ENCODE results near the gene MPZL1.

DNA sequence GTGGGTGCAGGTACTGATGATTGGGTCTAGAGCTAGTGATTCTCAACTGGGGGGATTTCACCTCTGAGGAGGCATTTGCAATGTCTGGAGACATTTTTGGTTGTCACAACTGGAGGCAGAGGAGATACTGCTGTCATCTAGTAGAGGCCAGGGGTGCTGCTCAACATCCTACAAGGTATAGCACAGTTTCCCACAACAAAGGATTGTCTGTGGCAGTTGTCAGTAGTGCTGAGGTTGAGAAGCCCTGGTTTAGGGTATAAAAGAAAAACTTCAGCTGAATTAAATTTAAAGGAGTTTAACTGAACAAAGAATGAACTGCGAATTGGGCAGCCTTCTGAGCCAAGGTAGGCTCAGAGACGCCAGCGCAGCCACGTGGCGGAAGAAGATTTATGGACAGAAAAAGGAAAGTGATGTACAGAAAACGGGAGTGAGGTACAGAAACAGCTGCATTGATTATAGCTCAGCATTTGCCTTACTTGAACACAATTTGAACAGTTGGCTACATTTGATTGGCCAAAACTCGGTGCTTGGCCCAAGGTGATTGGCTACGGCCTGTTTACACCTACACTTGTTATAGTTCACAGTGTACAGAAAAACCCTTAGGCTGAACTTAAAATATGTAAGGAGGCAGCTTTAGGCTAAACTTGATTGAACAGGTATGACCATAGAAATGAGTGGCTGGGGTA, 40.4 kb downstream of the MPZL1 start:
- TF ChIP-seq, protein P1, sequence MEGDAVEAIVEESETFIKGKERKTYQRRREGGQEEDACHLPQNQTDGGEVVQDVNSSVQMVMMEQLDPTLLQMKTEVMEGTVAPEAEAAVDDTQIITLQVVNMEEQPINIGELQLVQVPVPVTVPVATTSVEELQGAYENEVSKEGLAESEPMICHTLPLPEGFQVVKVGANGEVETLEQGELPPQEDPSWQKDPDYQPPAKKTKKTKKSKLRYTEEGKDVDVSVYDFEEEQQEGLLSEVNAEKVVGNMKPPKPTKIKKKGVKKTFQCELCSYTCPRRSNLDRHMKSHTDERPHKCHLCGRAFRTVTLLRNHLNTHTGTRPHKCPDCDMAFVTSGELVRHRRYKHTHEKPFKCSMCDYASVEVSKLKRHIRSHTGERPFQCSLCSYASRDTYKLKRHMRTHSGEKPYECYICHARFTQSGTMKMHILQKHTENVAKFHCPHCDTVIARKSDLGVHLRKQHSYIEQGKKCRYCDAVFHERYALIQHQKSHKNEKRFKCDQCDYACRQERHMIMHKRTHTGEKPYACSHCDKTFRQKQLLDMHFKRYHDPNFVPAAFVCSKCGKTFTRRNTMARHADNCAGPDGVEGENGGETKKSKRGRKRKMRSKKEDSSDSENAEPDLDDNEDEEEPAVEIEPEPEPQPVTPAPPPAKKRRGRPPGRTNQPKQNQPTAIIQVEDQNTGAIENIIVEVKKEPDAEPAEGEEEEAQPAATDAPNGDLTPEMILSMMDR (IDR thresholded peaks at IDR 0.05; ENCODE audit: extremely low read depth in 1 of 2, insufficient read depth in 1 of 2, low read depth in 1 of 2, low read length in 2 of 2) = no peak
- TF ChIP-seq GATA2 (IDR thresholded peaks at IDR 0.05; ENCODE audit: insufficient read depth, insufficient read length, low read depth, low read length) = no peak
- TF ChIP-seq POLR2A (IDR thresholded peaks at IDR 0.05; ENCODE audit: low read depth, low read length) = no peak
- TF ChIP-seq EZH2 (IDR thresholded peaks at IDR 0.05; ENCODE audit: borderline replicate concordance, low read depth, low read length, severe bottlenecking) = no peak
